Frontal cortex (tissue), 4 donors: ENCODE measurements around the gene EMD. TPM values are rescaled to one million over a fixed set of nuclear protein-coding genes. Genes with fewer than 3 reads are reported as not detected.
A peak's percentile ranks its signal among the peaks of the same experiment; 100 is the strongest.
"Not testable (repeated sequence)": the region's sequence is repeated elsewhere in the genome, so short reads cannot be mapped to it uniquely, and the experiment has no call there.

Experiments used
- DNase-seq, 2 donors: peaks; one replicate each; pipeline ENCODE4 v3.0.0; 2012; ENCODE audit warnings: low spot score in 2 of 2
- FAIRE-seq: peaks from 2 replicates; lab custom pipeline; 2012; peaks lifted over from hg19 to GRCh38; lab: Jason Lieb, UNC
- total RNA-seq: library from RNA; depleted of rRNA; stranded (reverse); fragments of >200 nt; gene quantifications from one replicate; pipeline ENCODE4 v1.2.3, GENCODE V29; 2014
- donor health status: control.
- donor health status: control.
- donor health status: control.

Gene EMD
- total RNA-seq, 1 donor from 2014 or later = 13.9 TPM

DNA sequence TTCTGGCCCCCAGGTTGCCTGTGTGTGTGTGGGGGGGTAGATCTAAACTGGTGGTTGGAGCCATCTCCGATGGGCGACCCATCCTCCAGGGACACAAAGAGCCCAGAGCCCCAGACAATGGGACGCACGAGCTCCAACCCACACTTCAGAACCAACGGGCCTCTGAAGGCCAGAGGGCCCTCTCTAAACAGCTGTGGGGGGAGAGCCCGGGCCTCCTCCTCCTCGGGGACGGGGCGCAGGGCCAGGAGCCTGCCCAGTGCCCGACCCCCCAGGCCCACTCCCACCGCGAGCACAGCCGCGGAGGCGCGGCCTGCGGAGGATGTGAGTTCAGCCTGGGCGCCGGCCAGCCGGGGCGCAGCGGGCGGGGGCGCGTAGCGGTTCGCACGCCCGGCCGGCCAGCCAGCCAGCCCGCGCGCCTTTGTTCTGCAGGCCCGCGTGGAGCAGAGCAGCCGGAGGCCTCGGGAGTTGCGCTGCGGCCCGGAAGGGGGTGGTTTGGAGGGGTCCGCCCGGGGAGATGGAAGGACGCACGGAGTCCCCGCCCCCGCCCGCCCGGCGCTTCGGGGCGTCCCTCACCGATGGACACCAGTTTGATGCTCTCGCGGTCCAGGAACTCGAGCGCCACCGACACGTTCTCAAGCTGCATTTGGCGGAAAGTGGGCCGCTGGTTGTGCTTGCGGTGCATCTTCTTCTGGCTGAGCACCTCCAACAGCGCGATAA is 8.6 kb upstream of the EMD start:
- no peak for FAIRE-seq
- DNase-seq = peak in 1 of 2 donors; percentile 57

DNA sequence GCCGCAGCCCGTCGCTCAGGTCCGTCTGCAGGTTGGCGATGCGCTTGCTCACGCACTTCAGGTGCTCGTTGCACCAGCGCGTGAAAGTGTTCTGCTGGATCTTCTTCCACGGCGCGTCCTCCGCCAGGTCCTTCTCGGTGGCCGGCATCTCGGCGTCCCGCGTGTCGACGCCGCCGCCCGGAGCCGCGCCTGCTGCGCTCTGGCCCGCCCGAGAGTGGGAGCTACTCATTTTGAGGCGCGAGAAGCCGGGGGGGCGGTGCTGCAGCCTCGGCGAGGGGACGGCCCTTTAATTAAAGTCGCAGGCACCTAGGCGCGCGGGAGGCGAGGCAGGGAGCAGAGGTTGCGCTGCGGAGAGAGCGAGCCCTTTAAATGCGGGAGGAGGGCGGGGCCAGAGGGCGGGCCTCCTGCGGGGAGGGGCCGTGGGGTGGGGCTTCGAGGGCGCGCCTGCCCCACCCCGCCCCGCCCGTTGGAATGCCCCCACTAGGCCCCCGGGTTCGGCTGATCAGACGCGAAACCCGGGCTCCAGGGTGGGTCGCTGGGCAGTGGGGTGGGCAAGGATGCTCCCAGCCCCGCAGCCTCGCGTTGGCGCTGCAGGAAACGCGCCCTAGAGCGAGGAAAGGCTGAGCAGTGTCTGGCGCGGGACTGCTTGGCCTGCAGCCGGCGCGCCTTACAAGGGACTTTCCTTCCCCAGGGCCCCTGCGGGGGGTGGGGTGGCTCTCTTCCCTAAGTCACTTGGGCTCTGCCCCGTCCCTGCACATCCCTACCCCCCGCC is 7.9 kb upstream of the EMD start:
- FAIRE-seq (no peak), DNase-seq (peak; percentile 80 to 92)

DNA sequence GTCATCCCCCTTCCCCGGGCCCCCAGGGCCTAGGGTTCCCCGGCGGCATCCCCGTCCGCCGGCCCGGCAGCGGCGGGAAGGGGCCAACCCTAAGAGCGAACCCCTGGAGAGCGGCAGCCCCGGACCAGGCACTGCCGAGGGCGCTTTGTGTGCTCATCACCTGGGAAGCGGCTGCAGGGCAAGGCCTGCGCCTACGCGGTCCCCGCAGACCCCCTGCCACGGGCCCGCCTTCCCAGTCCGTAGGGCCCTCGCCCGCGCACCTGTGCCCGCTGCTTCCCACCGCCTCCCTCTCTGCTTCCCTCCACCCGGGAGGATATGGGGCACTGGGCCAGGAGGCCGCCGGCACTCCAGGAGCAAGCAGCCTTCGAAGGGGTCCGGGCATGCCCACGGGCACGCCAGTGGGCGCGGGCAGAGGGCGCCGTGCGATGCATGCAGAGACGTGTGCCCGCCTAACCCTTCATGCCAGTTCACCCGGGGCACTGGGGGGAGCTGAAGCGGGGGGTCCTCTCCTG is 7.2 kb upstream of the EMD start:
- DNase-seq (no peak), FAIRE-seq (no peak)

DNA sequence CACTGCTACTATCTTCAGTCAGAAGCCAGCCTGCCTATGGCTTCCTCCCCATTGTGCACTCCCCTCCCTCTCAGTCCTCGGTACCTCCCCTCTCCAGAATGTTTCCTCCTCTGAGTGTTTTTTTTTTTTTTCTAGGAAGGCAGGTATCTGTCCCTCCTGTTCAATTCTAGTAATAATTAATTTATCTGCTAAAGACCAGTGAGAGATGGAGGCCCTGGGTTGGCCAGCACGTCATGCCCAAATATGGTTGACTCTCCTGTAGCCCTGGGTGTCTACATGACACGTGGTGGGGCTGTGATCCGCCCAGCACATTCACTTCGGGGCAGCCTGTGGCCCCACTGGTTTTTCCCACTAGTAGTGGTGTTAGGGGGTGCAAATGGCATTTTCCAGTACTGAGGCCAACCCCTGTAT is 6.5 kb upstream of the EMD start:
- FAIRE-seq = no peak
- peak in 1 of 2 donors; percentile 41 for DNase-seq

DNA sequence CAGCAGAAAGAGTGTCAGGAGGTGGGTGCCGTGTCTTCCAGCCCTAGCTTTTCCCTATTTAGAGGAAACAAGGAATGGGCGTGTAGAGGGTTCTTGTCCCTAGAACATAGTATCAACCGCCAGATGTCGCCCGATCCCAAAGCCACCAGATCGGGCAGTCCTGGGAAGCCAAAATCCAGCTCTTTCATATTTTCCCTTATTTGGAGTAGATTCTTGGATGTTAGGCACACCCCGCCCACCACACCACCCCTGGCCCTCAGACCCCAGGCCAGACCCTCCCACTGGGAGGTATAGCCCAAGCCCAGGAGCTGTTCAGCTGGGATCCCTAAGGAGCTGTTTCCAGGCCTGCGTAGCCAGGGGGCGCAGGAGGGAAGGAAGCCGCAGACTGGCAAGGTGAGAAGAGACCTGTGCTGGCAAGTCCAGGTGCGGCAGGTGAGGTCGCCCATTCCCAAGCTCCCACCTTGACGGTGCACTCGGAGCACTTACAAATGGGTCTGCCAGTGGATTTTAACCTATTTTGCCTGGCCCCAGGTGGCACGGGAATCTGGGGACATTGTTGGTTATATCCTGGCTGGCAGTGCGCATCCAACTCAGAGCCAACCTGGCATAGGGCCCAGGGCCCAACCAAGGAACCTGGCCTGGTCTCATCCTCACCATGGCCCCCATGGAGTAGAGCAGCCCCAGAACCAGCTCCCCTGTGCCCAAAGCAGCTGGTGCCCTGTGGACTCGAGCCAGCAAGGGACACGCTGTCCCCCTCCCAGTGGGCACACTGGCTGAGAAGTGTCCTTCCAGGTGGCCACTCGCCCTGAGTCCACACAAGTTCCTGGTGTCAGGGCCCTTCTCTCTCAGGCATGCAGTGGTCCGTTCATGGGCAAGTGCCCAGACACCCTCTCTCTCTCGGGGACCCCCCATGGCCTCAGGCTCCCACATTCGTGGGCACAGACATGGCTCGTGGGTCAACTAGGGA is 5.5 kb upstream of the EMD start:
- no peak for FAIRE-seq
- DNase-seq = peak; percentile 58 to 76

DNA sequence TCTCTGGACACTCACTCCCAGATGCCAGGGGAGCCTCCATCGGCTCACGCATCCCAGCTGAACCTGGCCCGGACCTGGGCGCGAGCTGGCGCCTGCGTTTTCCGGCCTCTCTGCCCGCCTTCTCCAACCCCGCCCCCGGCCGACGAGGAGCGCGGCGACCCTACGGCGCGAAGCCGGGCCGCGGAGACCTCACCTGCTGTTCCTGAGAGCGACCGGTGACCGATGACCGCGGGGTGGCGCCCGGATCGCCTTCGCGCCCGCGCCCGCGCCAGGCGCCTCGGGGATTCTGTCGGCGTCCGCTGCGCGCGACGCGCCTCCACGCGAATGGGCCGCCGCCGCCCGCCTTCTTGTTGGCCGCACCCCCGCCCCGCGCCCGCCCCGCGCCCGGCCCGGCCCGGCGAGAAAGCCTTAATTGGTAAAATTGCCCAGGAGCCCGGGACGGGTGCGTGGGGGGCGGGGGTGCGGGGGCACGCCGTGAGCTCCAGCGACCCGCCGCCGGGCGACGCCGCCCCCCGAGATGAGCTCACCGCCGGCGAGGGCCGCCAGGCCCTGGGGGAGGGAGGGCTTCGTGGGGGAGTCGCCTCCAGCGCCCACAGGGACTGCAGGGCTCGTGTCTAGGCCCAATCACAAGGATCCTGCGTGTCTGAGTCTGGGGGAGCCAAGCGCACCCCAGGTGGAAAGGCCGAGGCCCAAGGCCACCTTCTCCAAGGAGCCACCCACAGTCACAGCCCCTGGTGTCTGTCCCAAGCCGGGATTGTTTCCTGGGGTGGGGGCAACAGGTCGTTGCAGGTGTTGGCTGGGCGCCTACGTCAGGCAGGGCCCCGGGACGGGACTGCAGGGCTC is 4.6 kb upstream of the EMD start, which contains the start of gene FLNA:
Gene FLNA, minus strand, starts transcription at position 322 of the 843 bp plus-strand sequence. CDS start 3,389 bp downstream, outside the sequence.
- peak in 1 of 2 donors; percentile 45 for DNase-seq
- no peak for FAIRE-seq

DNA sequence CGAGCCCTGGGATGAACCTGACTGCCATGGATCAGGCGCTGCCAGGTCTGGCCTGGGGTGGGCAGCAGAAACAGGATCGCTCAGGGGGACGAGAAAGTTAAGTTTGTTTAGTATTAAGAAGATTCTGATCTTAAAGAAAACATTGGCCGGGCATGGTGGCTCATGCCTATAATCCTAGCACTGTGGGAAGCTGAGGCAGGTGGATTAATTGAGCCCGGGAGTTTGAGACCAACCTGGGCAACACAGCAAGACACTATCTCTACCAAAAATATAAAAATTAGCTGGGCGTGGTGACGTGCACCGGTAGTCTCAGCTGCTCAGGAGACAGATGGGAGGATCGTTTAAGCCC is 4.0 kb upstream of the EMD start:
- FAIRE-seq = no peak
- no peak for DNase-seq

DNA sequence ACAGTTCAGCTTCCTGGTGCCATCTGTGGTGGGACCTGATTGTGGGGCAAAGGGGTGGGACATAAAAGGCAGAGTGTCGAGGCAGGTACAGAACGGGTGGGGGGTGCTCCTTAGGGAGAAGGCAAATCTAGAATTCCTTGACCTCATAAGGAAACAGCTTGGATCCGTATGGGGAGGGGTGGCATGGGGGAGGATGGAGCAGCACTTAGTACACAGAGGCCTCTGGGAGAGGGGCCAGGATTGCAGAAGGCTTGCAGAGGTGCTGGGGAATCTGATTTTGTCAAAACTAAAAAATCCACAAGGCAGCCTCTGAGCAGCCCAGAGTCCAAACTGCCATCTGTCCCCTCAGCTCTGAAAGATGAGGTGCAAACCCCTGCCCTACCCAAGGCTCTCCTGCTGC is 2.3 kb upstream of the EMD start:
- FAIRE-seq = no peak
- DNase-seq = no peak

DNA sequence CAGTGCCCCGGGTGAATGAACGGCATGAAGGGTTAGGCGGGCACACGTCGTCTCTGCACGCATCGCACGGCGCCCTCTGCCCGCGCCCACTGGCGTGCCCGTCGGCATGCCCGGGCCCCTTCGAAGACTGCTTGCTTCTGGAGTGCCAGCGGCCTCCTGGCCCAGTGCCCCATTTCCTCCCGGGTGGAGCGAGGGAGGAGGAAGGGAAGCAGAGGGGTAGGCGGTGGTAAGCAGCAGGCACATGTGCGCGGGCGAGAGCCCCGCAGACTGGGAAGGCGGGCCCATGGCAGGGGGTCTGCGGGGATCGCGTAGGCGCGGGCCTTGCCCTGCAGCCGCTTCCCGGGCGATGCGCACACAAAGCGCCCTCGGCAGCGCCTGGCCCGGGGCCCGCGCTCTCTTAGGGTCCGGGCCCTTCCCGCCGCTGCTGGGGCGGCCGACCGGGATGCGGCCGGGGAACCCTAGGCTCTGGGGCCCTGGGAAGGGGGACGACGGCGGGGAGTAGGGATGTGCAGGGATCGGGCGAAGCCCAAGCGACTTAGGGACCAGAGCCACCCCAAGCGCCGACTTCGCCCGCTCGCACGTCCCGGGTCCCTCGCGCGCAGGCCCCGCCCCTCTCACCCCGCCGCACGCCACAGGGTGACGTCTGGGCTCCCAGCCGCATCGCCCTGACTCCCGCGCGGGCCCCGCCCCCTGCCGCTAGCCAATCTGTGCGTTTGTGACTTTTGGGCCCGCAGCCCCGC is 866 bp upstream of the EMD start:
- FAIRE-seq = no peak

DNA sequence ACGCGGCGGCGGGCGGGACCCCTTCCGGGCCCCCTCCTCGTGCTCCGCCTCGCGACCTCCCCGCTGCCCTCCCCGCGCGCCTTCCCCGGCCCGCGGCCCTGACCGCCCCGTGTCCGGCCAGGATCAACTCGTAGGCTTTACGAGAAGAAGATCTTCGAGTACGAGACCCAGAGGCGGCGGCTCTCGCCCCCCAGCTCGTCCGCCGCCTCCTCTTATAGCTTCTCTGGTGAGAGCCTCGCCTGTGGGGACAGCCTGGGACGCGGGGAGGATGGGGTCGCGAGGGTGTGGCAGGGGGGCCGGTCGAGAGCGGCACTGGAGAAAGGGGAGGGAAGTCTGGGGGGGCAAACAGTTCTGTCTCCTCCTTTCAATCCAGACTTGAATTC is 465 bp downstream of the EMD start:
- no peak for FAIRE-seq

More for the DNA sequence above, 866 bp upstream of the EMD start:
- no peak for DNase-seq

DNA sequence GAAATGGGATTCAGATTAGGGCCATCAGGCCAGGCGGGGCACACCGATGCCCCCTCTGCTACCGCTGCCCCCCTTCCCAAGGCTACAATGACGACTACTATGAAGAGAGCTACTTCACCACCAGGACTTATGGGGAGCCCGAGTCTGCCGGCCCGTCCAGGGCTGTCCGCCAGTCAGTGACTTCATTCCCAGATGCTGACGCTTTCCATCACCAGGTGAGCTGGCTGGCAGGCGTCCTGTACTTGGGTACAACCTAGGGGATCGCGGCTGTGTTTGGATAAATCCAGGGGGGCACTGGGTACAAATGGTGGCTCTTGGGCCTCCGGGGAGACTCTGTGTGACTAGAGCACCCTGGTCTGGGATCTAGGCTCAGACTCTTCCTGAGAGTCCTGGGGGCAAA is 1.1 kb downstream of the EMD start:
- no peak for FAIRE-seq

More for the DNA sequence above, 465 bp downstream of the EMD start:
- no peak for DNase-seq

DNA sequence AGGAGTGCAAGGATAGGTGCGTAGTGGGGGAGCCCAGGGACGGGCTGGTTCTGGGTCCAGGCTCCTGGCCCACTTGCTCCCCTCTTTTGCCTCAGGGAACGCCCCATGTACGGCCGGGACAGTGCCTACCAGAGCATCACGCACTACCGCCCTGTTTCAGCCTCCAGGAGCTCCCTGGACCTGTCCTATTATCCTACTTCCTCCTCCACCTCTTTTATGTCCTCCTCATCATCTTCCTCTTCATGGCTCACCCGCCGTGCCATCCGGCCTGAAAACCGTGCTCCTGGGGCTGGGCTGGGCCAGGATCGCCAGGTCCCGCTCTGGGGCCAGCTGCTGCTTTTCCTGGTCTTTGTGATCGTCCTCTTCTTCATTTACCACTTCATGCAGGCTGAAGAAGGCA is 1.7 kb downstream of the EMD start:
- DNase-seq (no peak), FAIRE-seq (no peak)

More for the DNA sequence above, 1.1 kb downstream of the EMD start:
- no peak for DNase-seq

DNA sequence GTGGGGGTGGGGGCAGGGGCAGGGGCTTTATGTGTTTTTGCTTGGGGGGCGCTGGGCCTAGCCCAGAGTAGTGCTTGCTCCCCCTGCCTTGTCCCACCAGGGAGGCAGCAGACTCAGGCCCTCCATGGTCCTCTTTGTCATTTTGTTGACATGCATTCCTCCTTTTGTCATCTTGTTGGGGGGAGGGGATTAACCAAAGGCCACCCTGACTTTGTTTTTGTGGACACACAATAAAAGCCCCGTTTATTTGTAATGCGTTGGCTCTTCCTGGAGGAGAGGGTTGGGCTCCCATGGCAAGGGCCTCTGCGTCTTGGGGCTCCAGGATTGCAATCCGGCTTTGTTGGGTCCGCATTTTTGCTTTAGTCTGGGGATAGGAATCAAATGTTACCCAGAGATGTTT is 2.2 kb downstream of the EMD start:
- FAIRE-seq (no peak), DNase-seq (no peak)

DNA sequence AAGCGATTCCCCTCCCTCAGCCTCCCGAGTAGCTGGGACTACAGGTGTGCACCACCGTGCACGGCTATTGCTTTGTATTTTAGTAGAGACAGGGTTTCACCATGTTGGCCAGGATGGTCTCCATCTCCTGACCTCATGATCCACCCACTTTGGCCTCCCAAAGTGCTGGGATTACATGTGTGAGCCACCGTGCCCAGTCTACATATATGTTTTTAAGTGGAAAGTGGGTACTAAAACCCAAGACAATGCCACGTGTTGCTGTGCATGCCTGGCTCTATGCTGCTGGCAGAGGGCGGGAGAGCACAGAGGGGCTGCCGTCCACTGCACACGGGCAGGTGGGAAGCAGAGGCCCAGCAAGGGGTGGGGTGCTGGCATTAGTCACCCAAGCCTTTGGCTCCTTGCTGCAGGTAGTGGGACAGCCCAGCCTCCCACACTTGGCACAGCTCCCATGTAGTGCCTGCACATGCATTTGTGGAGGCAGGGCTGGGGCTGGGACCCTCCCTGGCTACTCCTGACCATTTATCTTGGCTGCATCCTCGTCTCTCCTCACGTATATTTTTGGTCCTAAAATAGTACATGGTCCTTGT is 3.5 kb downstream of the EMD start:
- no peak for FAIRE-seq
- DNase-seq = no peak

DNA sequence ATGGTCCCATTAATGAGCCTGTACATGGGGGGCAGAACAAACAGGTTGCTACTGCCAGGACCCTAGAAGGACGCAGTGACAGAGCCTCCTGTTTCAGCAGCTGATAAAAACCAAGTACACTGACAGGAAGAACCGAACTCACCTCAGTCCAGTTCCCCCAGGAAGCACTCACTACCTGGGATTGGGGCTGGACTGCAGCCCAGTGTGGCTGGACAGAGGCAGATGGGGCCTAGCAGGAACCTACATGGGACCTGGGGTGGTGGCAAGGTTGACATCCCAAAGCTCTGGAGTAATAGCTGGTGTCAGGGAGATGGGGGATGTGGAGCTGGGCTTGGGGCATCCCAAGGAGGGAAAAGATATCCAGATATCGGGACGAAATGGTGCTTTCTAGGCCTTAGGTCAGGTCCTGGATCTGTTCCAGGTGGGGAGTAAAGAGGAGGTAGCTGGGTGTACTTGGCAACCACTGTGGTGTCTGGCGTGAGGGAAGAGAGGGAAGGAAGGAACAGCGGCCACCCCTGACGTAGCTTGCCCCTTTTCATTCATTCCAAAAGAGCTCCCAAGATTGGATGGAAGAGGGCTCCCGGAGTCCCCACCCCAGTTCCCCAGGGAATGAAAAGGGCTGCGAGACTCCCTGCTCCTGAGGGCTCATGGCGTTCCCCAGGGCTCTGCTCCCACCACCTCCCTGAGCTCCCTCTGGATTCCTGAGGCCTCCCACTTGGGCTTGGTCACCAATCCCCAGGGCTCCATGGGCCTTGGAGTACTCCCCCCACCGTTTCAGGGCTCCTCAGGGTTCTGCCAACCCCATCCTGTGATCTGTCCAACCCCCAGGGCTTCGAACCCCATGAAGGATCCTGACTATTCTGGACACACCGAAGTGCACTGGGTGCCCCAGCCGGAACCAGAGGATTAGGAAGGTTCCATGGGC is 4.5 kb downstream of the EMD start:
- DNase-seq (no peak), FAIRE-seq (no peak)

DNA sequence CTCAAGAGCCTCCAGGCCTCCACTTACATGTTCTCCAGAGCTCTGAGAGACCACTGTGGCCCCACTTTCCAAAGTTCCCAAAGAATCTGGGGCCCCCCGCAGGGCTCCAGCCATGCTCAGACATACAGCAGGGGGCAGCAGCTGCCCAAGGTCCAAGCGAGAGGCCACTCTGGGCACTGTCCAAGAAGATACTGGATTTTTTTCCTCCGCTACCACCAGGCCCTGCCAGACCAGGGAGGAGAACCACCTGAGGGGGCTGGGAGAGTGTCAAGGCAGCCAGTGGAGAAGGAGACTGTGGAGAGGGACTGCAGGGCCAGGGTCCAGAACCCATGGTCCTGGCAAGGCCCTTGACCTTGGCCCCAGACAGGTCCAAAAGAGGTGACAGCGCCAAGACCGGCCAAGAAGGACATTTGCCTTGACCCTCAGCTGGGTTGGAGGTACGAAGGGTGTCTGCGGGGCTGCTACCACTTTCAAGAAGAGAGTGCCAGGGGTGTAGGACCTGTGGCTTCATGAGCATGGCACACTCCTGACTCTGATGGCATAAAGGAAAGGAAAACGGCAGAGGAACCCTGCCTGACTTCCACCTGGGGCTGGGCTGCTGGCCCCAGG is 5.3 kb downstream of the EMD start:
- FAIRE-seq = no peak
- DNase-seq = no peak

DNA sequence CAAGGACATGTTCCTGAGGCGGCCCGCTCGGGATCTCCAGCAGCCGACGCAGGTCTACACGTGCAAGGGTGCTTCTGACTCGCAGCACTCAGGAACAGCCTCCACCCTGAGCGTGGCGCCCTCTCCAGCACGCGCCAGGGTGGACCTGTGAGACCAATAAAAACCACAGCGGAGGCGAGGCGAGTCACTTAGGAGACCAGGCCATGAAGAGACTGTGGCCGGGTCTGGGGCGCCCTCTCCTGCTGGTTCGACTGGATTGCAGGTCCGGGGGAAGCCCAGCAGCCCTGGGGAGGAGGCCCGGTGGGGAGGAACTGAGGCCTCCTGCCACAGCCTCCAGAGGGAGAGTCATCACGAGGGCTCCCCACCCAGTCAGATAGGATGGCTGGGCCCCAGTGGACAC is 9.0 kb downstream of the EMD start:
- not testable (repeated sequence) for DNase-seq, FAIRE-seq
